Osteocyte (in vitro differentiated cells): Measurements from ENCODE around the gene FBF1. TPM values are rescaled to one million over a fixed set of nuclear protein-coding genes. Genes with fewer than 3 reads are reported as not detected.
"Not testable (repeated sequence)": the region's sequence is repeated elsewhere in the genome, so short reads cannot be mapped to it uniquely, and the experiment has no call there.

Source experiments
- DNase-seq: peaks from one replicate; pipeline ENCODE4 v3.0.0; 2021; ENCODE audit warnings: mixed read lengths; ENCODE audit not compliant: unreplicated experiment; ENCODE audit errors: extremely low spot score
- H3K27ac Mint-ChIP-seq: one replicate; pipeline ENCODE4 v1.8.0; 2021; ENCODE audit warnings: mild to moderate bottlenecking, mixed read lengths; ENCODE audit not compliant: unreplicated experiment
- H3K27me3 Mint-ChIP-seq: one replicate; pipeline ENCODE4 v1.8.0; 2021; ENCODE audit warnings: mixed read lengths; ENCODE audit not compliant: unreplicated experiment
- H3K36me3 Mint-ChIP-seq: one replicate; pipeline ENCODE4 v1.8.0; 2021; ENCODE audit warnings: mixed read lengths; ENCODE audit not compliant: unreplicated experiment
- H3K4me1 Mint-ChIP-seq: one replicate; pipeline ENCODE4 v1.8.0; 2021; ENCODE audit warnings: mixed read lengths; ENCODE audit not compliant: unreplicated experiment
- H3K4me3 Mint-ChIP-seq: one replicate; pipeline ENCODE4 v1.8.0; 2021; ENCODE audit warnings: mild to moderate bottlenecking, moderate library complexity, mixed read lengths; ENCODE audit not compliant: unreplicated experiment
- H3K9me3 Mint-ChIP-seq: one replicate; pipeline ENCODE4 v1.8.0; 2021; ENCODE audit warnings: mixed read lengths; ENCODE audit not compliant: unreplicated experiment
- CTCF ChIP-seq: fragments of 200-600 bp; sonication (generic); IDR thresholded peaks from 2 replicates; pipeline ENCODE4 v1.5.0; 2021; ENCODE audit warnings: antibody characterized with exemption, mild to moderate bottlenecking, moderate library complexity
- total RNA-seq: library from RNA; stranded (reverse); gene quantifications from 2 replicates; pipeline ENCODE4 v1.2.1, GENCODE V29; 2021

FBF1 gene
- total RNA-seq, 1 donor from 2014 or later = 14.8 TPM

GRCh38 chr17:75873587-75874322, 67.1 kb downstream of the FBF1 start:
- Mint-ChIP-seq H3K9me3 (no peaks in the 10 kb centered on the region), H3K4me1 (peaks cover 76% of the 10 kb centered on the region), H3K36me3 (peaks cover 2% of the 10 kb centered on the region), H3K4me3 (no peak overlapping the region), H3K27ac (peak overlapping the region; percentile 99), H3K27me3 (no peaks in the 10 kb centered on the region)
- no peak for TF ChIP-seq CTCF
- DNase-seq = no peak

DNA sequence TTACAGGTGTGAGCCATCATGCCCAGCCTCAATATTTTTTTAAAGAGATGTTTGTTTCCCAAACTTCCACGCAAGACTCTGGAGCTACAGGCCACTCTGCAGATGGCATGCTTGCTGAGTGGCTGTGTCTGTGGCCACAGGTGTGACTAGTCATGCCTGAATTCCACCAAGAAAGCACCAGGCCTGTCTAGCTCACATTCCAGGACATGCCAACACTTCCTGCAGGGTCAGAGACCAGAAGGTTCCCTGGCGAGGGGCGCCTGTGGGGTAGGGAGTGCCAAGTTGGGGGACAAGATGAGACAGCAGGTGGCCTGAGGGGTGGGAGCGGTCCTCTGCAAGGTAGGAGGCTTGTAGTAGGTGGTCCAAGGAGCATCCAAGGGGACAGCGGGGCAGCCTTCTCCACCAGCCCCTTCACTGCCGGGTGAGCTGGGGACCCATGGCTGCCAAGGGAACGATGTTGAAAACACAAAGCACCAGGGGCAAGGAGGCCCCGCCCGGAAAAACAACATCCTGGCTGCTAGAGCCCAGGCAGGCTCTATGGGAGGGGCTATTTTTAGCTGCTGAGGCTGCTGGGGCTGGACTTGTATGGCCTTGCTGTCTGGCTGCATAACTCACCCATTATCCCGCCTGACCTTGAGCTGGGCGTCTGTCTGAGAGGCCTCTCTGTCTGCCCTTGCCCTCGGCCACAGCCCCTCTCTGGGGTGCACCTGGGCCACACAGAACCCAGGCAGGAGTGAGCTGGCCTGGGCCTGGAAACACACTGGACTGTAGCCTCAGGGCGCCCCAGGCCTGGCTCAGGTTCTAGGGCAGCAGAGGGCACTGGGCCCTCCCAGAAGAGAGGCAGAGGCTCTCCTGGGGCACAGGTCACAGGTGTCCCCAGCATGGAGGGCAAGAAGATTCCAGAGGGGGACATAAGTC, 68.1 kb downstream of the FBF1 start:
- peak; percentile 94 for DNase-seq
- peaks cover 2% of the 10 kb centered on the region for H3K36me3 Mint-ChIP-seq

DNA sequence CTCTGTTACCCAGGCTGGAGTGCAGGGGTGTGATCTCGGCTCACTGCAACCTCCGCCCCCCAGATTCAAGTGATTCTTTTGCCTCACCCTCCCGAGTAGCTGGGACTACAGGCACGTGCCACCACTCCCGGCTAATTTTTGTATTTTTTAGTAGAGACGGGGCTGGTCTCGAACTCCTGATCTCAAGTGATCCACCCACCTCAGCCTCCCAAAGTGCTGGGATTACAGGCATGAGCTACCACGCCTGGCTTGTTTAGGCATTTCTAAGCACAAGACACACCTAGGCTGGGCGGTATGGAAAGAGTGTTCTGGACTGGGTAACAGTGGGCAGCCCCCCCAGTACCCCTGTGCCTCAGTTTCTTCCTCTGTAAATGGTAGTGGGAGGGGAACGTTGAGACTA, 70.6 kb downstream of the FBF1 start:
- DNase-seq, H3K4me3 Mint-ChIP-seq, H3K9me3 Mint-ChIP-seq, H3K36me3 Mint-ChIP-seq, H3K27me3 Mint-ChIP-seq: not testable (repeated sequence)
- H3K27ac Mint-ChIP-seq = peak overlapping the region; percentile 59
- H3K4me1 Mint-ChIP-seq = peaks cover 56% of the 10 kb centered on the region

More for the DNA sequence above, 68.1 kb downstream of the FBF1 start:
- Mint-ChIP-seq H3K4me3 (peak overlapping the region; percentile 10), H3K9me3 (no peaks in the 10 kb centered on the region), H3K4me1 (peaks cover 74% of the 10 kb centered on the region), H3K27me3 (no peaks in the 10 kb centered on the region), H3K27ac (peak overlapping the region; percentile 99)
- TF ChIP-seq CTCF = no peak

- DNase-seq = no peak
- peaks cover 2% of the 10 kb centered on the region for H3K36me3 Mint-ChIP-seq
- peak overlapping the region; percentile 59 for H3K27ac Mint-ChIP-seq
- H3K27me3 Mint-ChIP-seq = no peaks in the 10 kb centered on the region
- peaks cover 58% of the 10 kb centered on the region for H3K4me1 Mint-ChIP-seq
- H3K4me3 Mint-ChIP-seq = no peak overlapping the region
- TF ChIP-seq CTCF = no peak
- H3K9me3 Mint-ChIP-seq = no peaks in the 10 kb centered on the region
Observed at GRCh38 chr17:75869282-75870141, 71.3 kb downstream of the FBF1 start.

- H3K36me3 Mint-ChIP-seq, H3K9me3 Mint-ChIP-seq, H3K27me3 Mint-ChIP-seq, DNase-seq, H3K4me3 Mint-ChIP-seq: not testable (repeated sequence)
- H3K4me1 Mint-ChIP-seq = peaks cover 58% of the 10 kb centered on the region
- H3K27ac Mint-ChIP-seq = peak overlapping the region; percentile 59
Observed at GRCh38 chr17:75868730-75869281, 72.0 kb downstream of the FBF1 start.

- DNase-seq, H3K4me3 Mint-ChIP-seq, H3K27me3 Mint-ChIP-seq, H3K9me3 Mint-ChIP-seq, H3K36me3 Mint-ChIP-seq: not testable (repeated sequence)
- H3K4me1 Mint-ChIP-seq = peaks cover 37% of the 10 kb centered on the region
- peak overlapping the region; percentile 97 for H3K27ac Mint-ChIP-seq
Observed at GRCh38 chr17:75865404-75866188, 75.2 kb downstream of the FBF1 start.

DNA sequence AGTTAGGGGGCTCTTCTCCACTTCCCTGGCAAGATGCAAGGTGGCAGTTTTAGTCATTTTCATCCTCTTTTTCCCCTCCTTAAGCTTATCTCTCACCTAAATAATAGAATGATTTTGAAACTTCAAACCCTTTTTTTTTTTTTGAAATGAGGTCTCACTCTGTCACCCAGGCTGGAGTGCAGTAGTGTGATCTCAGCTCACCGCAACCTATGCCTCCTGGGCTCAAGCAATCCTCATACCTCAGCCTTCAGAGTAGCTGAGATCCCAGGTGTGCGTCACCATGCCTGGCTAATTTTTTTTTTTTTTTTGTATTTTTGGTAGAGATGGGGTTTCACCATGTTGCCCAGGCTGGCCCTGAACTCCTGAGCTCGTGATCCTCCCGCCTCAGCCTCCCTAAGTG, 76.0 kb downstream of the FBF1 start:
- H3K36me3 Mint-ChIP-seq, DNase-seq, H3K27me3 Mint-ChIP-seq, H3K9me3 Mint-ChIP-seq, H3K4me3 Mint-ChIP-seq: not testable (repeated sequence)
- Mint-ChIP-seq H3K4me1 (peaks cover 31% of the 10 kb centered on the region), H3K27ac (peak overlapping the region; percentile 97)
